HG03521 (cell line): ENCODE measurements around the gene GGN.

Source experiments
- ATAC-seq: cut with Tn5 transposase; IDR thresholded peaks from one replicate; pipeline ENCODE4 v1.9.1; 2021; ENCODE audit warnings: mild to moderate bottlenecking, moderate library complexity; ENCODE audit not compliant: unreplicated experiment

Gene GGN

GRCh38 chr19:38388349-38389100 is 691 bp upstream of the GGN start, which contains the start of gene SPRED3:
Gene SPRED3, plus strand, starts transcription at chr19:38388697. Its CDS starts 1,606 bp downstream, at chr19:38390303.
- ATAC-seq, result no peak

GRCh38 chr19:38386971-38387549 is 774 bp downstream of the GGN start:
- no peak for ATAC-seq

GRCh38 chr19:38386300-38386970 is 1.4 kb downstream of the GGN start:
- ATAC-seq, result no peak

- no peak for ATAC-seq
Observed at GRCh38 chr19:38385804-38386257, 2.0 kb downstream of the GGN start.

GRCh38 chr19:38385057-38385803 is 2.6 kb downstream of the GGN start:
- ATAC-seq, result no peak

- no peak for ATAC-seq
Observed at GRCh38 chr19:38384209-38385027, 3.4 kb downstream of the GGN start.

- no peak for ATAC-seq
Observed at GRCh38 chr19:38383743-38384142, 4.1 kb downstream of the GGN start.

GRCh38 chr19:38383184-38383583 is 4.7 kb downstream of the GGN start:
- no peak for ATAC-seq

GRCh38 chr19:38381138-38381537 is 6.7 kb downstream of the GGN start:
- ATAC-seq, result no peak

GRCh38 chr19:38378866-38379265 is 9.0 kb downstream of the GGN start:
- no peak for ATAC-seq

- ATAC-seq, result no peak
Observed at GRCh38 chr19:38377052-38377451, 10.8 kb downstream of the GGN start.

- ATAC-seq, result no peak
Observed at GRCh38 chr19:38376576-38376975, 11.3 kb downstream of the GGN start.

GRCh38 chr19:38375748-38376147 is 12.1 kb downstream of the GGN start:
- no peak for ATAC-seq

- ATAC-seq, result no peak
Observed at GRCh38 chr19:38375098-38375493, 12.7 kb downstream of the GGN start.

- peak; percentile 96 for ATAC-seq
Observed at GRCh38 chr19:38374332-38375097, 13.3 kb downstream of the GGN start, which contains the start of gene PSMD8. Gene PSMD8, plus strand, starts transcription at chr19:38374571. Its CDS starts 31 bp downstream, at chr19:38374602.

- ATAC-seq, result no peak
Observed at GRCh38 chr19:38373907-38374331, 13.9 kb downstream of the GGN start.

GRCh38 chr19:38371081-38371480 is 16.8 kb downstream of the GGN start:
- no peak for ATAC-seq

GRCh38 chr19:38370299-38370698 is 17.5 kb downstream of the GGN start:
- ATAC-seq, result no peak

- no peak for ATAC-seq
Observed at GRCh38 chr19:38369584-38369983, 18.2 kb downstream of the GGN start.
